ELF-1 (cell line): ENCODE results near the gene PAPPA2.

Experiments used
- DNase-seq: peaks from one replicate; pipeline ENCODE4 v3.0.0-alpha.2; 2016; ENCODE audit warnings: low read depth, low spot score

The PAPPA2 gene

DNA sequence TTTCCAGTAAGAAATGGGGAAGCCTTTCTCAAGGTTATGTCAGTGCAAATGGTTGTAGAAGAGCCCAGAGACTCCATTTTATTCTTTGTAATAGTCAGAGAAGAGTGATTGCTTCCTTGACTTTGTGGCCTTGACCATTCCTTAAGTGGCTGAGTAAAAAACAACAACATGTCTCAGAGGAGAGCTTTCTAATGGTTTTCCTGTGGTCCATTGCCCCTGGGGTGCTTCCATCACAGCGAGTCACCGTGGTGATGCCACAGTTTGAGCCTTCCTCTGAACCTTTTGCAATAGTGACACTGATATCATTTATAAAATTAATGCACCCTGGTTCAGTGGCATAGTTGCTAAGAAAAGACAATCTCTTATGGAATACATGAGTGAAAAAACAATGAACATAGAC lies 38.6 kb downstream of the PAPPA2 start:
- no peak for DNase-seq

DNA sequence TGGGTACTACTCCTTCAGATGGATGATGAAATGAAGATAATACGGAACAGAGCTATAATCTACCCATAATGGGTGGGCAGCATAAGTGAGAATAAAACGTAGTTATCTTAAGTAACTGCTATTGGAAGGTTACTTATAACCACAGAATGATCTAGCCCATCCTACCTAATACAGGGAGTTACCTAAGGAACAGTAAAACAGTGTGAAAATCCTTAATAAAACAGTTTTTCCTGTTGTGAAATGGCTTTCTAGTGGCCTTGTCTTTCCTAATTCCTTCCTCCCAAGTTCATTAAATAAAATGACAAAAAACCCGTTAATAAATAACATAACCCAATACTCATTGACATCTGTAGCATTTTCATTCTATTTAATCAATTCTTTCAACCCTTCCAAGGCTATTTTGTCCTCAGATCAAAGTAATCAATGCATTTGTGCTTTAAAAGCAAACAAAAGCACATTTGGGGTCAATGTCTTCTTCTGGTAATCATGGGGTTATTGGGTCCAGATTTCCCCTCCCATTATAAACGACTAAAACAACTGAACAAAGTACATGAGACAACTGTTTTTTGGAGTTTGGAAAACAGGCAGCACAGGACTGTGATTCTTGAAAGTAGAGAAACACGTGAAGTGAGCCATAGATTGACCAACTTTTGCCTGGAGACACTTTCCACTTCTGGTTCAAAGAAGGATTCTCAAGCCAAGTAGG lies 42.0 kb downstream of the PAPPA2 start:
- DNase-seq, result no peak

DNA sequence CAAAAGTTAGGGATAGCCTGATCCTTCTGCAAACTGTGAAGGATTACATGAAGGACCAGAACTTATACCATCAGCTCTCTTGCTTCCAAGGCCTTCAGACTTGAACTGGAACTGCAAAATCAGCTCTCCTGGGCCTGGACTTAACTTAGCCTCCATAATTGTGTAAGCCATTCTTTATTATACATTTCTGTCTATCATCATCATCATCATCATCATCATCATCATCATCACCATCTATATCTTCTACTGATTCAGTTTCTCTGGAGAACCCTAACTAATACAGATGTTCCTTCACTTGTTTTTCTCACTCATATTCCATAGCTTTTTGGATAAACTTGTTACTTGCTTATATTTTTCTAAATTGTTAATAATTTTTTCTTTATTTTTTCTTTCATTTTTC lies 50.0 kb downstream of the PAPPA2 start:
- no peak for DNase-seq

DNA sequence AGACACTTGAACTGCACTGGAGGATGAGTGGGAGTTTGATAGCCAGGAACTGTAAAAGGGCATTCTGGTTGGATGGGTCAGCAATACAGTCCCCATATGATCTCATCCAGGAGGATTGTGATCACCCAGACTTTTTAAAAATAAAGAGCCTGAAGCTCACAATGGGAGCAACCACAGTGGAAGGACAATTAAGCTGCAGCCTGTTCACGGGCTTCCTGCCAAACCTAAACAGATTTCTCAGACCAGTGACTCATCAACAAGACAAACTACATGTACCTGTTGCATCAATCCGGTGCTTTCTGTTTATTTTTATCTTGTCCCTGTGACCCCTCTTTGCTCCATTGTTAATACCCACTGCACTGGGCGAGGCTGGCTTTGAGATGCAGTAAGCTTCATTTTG lies 52.3 kb downstream of the PAPPA2 start:
- DNase-seq, result no peak

DNA sequence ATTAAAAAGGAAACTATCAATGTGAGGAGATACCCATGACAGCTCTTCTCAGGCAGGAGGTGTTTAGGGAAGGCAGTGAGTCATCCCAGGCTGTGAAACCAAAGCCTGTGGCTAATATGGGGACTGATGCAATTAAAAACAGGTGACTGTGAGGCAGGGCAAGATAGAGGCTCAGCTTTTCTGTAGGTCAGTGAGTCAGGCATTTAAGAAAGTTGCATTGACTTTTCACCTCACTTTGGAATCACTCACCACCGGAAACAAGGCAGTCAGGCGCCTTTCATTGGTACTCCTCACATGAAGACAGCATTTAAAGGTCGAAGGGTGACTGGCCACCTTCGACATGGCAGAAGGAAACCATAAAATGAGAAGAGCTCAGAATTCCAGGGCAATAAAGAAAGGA lies 54.5 kb downstream of the PAPPA2 start:
- DNase-seq, result peak; percentile 3

DNA sequence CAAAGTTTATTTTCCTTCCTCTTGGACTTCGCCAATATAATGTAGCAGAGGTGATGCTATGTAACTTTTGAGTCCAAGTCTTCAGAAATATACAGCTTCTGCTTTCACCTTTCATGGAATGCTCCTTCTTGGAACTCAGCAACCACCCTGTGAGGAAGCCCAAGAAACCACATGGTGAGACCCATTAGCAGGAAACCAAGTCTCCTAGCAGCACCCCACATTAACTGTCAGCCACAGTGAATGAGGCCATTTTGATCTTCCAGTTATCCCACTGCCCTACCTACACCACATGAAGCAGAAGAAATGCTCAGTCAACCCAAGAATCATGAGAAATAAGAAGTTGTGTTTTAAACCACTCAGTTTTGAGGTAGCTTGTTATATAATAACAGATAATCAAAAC lies 58.2 kb downstream of the PAPPA2 start:
- no peak for DNase-seq

DNA sequence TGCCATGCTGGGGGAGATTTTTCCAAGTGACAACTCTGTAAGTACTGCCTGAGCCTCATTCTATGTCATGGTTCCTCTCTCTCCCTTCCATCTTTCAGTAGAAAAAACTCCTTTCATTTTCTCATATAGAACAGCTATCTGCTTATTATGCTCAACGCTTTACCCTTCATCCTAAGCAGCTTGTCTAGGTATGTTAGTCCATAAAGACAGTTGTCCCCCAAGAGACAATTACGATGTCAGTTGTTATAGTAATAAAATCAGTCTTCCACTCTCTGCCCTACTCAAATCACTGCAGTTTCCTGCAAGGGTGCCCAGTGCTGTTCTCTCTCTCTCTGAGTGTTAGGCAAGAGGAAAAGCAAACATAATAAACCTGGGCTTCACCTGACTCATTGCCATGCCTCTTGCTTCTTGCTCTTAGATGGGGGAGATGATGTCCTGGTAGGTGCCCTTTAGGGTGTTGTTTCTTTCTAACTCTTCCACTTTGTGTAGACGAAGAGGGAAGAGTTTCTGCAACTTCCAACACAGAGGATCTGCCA lies 59.4 kb downstream of the PAPPA2 start:
- DNase-seq, result no peak

DNA sequence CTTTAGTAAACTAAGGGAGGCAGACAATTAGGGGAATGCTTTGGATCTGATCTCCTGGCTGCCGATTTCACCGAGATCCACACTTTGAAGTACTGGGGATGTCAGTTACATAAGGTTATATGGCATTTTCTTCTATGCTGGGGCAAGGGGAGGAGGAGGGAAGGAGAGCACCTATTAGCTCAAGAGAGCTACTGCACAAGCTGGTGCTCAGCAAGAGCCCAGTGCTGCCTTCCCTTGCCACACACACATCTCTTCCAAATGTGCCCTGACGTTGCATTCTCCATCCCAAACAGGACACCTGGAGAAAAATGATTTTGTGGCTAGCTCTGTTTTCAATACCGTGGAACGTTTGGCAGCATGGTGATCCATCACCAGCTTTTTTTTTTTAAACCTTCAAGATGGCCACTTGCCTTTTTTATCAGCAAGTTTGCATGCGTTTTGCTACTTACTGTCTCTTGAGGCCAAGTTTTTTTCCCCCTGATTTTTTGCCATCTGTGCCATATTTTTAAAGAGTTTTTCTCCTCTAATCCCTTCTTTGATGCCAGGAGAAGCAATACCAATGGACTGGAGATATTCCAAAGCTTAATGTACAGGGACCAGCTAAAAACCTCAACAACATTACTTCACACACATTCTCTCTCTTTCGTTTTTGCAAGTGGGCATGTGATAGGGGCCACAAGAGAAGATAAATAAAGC lies 66.6 kb downstream of the PAPPA2 start:
- DNase-seq, result no peak

DNA sequence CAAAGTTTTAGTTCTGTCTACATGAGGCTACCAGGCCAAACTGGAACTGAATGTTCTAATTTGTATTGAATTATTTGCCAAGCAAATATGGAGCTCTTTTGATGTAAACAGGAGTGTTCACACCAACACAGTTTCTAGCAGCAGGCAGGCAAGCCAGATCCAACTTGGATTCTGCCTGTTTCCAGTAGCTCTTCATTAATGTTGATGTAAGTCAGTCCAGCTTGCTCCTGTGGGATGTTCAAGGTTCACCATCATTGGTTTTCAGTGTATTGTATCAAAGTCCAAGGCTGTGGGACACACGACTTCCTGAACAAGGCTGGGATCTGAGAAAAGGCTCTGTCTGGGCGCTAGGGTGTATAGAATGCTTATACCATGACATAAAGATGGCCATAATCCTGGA lies 68.1 kb downstream of the PAPPA2 start:
- no peak for DNase-seq

DNA sequence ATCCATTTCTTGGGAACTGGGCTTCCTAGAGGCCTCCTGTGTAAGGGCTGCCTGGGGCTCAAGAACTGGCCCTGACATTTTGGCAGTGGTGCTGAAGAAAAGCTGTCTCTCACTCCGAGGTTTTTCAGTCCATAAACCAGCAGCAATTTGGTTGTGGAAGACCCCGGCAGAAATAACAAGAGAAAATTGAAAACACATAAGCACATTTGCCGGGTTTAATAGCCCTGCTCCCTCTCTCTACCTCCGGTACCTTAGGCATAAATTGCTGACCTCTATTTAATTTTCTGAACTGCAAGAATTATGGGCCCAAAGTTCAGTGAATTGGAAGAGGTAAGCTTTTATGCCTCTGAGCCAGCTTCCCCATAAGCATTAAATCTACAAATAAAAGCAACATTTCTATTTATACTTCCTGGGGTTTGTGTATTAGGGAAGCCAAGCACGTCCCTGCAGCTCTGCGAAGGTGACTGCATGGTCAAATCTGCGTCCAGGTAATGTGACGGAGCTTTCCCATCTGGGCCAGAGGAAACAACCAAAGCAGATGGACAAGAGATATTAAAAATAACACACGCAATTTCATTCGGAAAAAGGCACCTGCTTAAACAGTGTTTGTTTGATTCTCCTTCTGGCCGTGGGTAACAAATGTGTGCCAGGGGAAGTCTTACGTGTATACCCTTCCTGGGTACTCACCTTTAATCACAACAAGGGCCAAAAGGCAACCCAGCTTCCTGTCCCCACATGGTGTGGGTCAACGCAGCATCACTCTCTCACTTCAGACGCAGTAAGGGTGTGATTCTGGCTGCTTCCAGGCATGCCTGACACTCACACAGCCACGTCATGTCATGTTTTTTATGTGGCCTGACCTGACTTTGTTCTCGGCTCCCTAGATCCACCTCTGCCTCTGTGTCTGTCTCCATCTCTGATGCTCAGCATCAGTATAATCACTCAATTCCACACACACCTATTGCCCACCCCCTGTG lies 69.2 kb downstream of the PAPPA2 start:
- no peak for DNase-seq

DNA sequence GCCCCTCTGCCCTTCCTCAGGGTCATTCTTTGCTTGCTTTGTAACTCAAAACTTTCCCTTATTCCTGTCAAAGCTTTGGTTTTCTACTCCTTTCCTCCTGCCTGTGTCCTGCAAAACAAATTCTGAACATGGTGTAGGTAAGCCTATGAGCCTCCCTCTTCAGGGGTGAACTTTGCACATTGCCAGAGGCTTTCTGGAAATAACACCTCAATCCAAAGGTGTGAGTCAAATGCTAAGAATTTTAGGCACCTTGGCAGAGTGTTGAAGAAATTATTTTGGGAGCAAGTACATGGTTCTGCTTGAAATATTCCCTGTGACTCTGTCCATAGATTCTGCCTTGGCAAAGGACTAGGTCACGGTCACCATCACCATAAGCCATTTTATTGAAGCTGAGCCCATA lies 70.0 kb downstream of the PAPPA2 start:
- no peak for DNase-seq

DNA sequence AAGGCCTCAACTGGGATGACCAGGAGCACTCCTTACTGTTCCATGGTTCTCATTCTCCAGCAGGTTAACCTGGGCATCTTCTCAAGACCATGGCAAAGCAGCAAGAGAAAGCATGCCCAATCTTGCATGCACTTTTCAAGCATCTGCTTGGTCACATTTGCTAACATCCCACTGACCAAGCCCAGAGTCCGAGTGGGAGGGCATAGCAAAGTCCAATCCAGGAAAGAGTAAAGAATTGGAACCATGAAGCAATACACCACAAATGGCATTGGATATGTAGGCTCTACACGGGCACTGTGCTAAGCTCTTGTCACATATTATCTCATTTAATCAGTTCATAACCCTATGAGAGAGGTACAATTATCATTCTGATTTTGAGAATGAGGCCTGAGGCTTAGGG lies 73.6 kb downstream of the PAPPA2 start:
- no peak for DNase-seq

DNA sequence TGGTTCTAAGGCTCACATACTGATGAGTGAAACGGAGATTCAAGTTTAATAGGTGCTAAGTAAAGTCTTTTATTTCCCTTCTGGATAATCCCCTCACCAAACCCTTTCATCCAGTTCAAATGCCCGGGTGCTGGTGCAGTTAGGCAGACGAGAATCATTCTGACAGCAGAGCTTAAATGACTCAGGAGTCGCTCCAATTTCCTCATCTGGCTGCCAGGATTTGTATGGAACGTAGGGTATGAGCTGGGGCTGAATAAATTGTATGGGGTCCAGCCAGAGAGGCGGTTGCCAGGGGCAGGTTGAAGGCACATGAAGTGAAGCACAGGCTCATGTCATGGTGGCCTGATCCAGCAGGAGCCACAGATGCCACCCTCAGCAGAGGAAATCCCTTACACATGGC lies 76.0 kb downstream of the PAPPA2 start:
- no peak for DNase-seq

DNA sequence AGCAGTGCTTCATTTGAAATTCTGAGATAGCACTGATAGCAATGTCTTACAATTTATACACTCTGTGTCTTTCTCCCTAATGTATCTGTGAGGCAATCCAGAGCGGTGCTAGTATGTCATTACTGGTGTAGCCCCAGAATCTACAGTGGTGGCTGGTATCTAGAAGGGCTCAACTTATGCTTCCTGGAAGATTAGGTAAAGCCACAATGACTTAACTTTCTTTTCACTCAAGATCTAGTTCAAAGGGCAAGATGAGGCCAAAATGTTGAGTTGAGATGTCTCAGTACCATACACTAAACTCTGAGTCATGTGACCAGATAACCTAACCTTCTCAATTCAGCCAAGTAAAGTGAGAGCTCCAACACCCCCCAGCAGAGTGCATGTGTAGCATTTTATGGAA lies 77.5 kb downstream of the PAPPA2 start:
- DNase-seq, result no peak

DNA sequence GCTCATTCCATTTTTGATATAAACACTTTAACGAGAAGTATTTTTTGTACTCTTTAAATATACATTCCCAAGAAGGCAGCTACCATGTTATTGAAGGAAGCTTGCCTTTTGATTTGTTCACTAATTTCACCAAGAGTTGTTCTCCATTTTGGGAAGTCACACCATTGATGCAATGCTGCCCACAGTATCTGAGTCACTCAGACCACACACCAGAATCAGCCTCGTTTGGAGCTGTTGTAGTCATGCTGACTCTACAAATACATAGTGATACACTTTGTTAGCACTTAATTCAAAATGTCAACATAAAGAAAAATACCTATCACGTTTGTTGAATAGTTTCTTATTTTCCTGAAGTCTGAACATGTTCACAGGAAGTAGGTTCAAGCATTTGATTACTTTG lies 78.7 kb downstream of the PAPPA2 start:
- no peak for DNase-seq

DNA sequence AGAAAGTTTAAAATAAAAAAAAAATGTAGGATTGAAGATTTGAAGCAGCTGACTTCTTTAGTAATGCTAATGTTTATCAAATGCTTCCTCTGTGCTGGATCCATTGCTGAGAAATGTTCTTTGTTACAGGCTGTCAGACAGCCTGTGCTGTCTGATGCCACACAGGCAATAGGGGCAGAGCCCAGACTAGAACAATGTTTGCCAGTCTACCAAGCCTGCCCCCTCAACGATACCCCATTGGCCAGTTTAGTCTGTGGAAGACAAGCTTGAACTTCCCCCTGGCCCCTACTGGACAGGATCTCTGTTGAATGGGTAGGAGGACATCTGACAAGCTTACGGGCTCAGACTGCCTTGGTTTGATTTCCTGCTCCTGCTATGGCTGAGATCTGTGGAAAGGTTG lies 79.4 kb downstream of the PAPPA2 start:
- no peak for DNase-seq

DNA sequence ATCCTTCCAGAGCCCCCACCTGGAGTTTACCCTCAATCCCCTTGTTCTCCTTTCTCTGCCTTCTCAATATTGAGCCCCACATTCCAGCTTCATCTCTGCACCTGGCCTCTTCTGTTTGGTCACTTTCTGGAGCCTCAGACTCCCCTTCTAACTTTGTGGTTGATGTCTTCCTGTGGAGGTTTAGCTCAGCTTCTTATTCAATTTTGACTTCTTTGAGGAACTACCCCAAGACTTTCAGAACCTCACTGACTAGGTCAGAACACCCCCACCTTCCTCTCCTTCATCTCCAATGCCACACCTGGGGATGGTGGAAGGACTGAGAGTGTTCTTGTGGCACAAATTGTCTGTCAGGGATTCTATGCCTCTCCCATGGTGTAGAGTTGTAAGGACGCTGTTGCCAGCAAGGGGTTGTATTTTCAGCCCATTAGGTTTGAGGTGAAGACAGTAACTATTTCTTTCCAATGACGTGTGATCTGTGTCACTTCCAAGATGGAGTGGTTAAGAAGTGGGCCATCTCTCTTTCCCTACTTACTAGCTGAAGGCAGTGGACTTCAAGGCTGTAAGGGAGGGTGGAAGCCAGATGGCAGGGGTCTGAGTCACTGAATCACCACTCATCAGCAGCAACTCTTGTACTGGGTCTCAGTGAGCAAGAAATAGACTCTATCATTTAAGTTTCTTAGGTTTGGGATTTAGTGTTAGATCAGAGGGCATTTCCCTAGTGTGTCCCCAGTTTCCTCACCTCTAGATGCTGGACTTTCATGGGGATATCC lies 80.6 kb downstream of the PAPPA2 start:
- no peak for DNase-seq

DNA sequence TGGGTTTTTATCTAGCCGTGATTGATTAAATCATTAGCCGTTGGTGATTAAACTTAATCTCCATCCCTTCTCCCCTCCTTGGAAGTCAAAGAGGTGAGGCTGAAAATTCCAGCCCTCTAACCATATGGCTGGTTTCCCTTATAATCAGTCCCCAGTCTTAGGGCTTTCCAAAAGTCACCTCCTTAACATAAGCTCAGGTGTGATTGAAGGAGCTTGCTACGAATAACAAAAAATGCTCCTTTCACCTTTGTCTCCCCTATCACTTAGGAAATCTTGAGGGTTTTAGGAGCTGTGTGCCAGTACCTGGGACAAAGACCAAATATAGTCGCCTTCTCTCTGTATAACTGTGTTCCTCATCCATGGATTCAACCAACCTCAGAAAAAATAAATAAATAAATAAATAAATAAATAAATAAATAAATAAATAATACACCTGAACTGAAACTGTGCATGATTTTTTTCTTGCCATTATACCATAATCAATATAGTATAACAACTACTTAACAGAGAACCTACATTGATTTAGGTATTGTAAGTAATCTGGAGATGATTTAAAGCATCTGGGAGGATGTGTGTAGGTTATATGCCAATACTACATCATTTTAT lies 82.2 kb downstream of the PAPPA2 start:
- DNase-seq, result no peak

DNA sequence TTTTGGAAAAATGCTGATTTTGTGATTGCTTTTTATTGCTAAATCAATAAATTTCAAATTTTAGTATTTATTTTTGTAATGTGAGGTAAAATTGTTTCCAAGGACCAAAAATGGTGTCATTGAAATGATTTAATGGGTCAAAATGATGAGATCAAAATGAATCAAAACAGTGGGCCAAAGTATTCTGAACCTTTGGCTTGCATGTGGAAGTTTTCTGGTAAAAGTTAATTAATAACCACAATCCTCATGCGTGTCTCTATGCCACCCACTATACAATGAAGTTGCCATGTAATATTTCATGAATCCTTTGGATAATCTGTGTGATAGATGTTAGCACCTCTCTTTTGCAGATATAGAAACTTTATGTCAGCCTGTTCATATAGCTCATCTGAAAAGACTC lies 83.8 kb downstream of the PAPPA2 start:
- no peak for DNase-seq

DNA sequence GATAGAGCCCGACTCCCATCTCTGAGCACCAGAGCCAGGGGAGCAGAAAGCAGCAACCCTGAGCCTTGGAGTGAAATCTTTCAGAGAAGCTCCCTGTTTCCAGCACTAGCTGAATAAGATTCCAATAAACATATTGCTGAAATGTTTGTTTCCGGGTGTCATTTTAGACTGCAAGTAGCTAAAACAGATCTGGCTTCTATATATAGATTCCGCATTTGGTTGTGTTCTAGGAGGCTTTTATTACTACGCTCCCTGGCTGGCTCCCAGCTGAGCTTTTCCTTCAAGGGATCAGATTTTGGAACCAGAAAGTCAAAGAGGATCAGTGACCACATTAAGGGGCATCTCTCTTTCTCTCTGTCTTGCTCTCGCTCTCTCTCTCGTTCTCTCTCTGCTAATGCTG lies 88.2 kb downstream of the PAPPA2 start:
- no peak for DNase-seq
